ENCODE data around the gene ANKRD17.
"Not testable (repeated sequence)": the region's sequence is repeated elsewhere in the genome, so short reads cannot be mapped to it uniquely, and the experiment has no call there.

Gene ANKRD17

GRCh38 chr4:73211968-73212367 lies 46.6 kb downstream of the ANKRD17 start:
- in situ Hi-C loops (cut with MboI; ENCODE audit: low sequenced_read_pairs, unreplicated experiment) = no loop called here
- no peak for TF ChIP-seq CTCF (IDR thresholded peaks at IDR 0.05; ENCODE audit: borderline replicate concordance, control extremely low read depth, extremely low read depth, insufficient read depth, missing control alignments)
- no peak for DNase-seq (ENCODE audit: low spot score)

GRCh38 chr4:73208376-73208775 lies 50.2 kb downstream of the ANKRD17 start:
- no peak for TF ChIP-seq CTCF (IDR thresholded peaks at IDR 0.05; ENCODE audit: borderline replicate concordance, control extremely low read depth, extremely low read depth, insufficient read depth, missing control alignments)
- in situ Hi-C loops (cut with MboI; ENCODE audit: low sequenced_read_pairs, unreplicated experiment) = no loop called here
- no peak for DNase-seq (ENCODE audit: low spot score)

- in situ Hi-C loops (cut with MboI; ENCODE audit: low sequenced_read_pairs, unreplicated experiment) = no loop called here
- TF ChIP-seq CTCF (IDR thresholded peaks at IDR 0.05; ENCODE audit: borderline replicate concordance, control extremely low read depth, extremely low read depth, insufficient read depth, missing control alignments) = no peak
- DNase-seq (ENCODE audit: low spot score) = no peak
Measured at GRCh38 chr4:73206236-73206635, 52.4 kb downstream of the ANKRD17 start.

- in situ Hi-C loops (cut with MboI; ENCODE audit: low sequenced_read_pairs, unreplicated experiment) = no loop called here
- TF ChIP-seq CTCF (IDR thresholded peaks at IDR 0.05; ENCODE audit: borderline replicate concordance, control extremely low read depth, extremely low read depth, insufficient read depth, missing control alignments) = no peak
- DNase-seq (ENCODE audit: low spot score) = no peak
Measured at GRCh38 chr4:73205482-73205881, 53.1 kb downstream of the ANKRD17 start.

- DNase-seq (ENCODE audit: low spot score); in situ Hi-C loops (cut with MboI; ENCODE audit: low sequenced_read_pairs, unreplicated experiment): not testable (repeated sequence)
Measured at GRCh38 chr4:73203976-73204375, 54.6 kb downstream of the ANKRD17 start.

- in situ Hi-C loops (cut with MboI; ENCODE audit: low sequenced_read_pairs, unreplicated experiment) = no loop called here
- DNase-seq (ENCODE audit: low spot score) = no peak
- TF ChIP-seq CTCF (IDR thresholded peaks at IDR 0.05; ENCODE audit: borderline replicate concordance, control extremely low read depth, extremely low read depth, insufficient read depth, missing control alignments) = no peak
Measured at GRCh38 chr4:73197220-73197619, 61.4 kb downstream of the ANKRD17 start.

- TF ChIP-seq CTCF (IDR thresholded peaks at IDR 0.05; ENCODE audit: borderline replicate concordance, control extremely low read depth, extremely low read depth, insufficient read depth, missing control alignments) = no peak
- no peak for DNase-seq (ENCODE audit: low spot score)
- in situ Hi-C loops (cut with MboI; ENCODE audit: low sequenced_read_pairs, unreplicated experiment) = no loop called here
Measured at GRCh38 chr4:73194064-73194463, 64.5 kb downstream of the ANKRD17 start.
